Nephron progenitor cell (in vitro differentiated cells): ENCODE results near the gene LYPD4.

Experiments
- DNase-seq: peaks from one replicate; pipeline ENCODE4 v3.0.0; 2021
- H3K27ac Mint-ChIP-seq: 2 replicates; pipeline ENCODE4 v1.8.0; 2021; ENCODE audit warnings: mild to moderate bottlenecking, moderate library complexity, mixed read lengths
- H3K27me3 Mint-ChIP-seq: 2 replicates; pipeline ENCODE4 v1.8.0; 2021; ENCODE audit warnings: mild to moderate bottlenecking, low read depth, mixed read lengths; ENCODE audit not compliant: poor library complexity
- H3K36me3 Mint-ChIP-seq: 2 replicates; pipeline ENCODE4 v1.8.0; 2021; ENCODE audit warnings: low read depth, mixed read lengths
- H3K4me1 Mint-ChIP-seq: 2 replicates; pipeline ENCODE4 v1.8.0; 2021; ENCODE audit warnings: mixed read lengths
- H3K4me3 Mint-ChIP-seq: 2 replicates; pipeline ENCODE4 v1.8.0; 2021; ENCODE audit warnings: mild to moderate bottlenecking, moderate library complexity, mixed read lengths
- H3K9me3 Mint-ChIP-seq: 2 replicates; pipeline ENCODE4 v1.8.0; 2021; ENCODE audit warnings: mild to moderate bottlenecking, moderate library complexity, mixed read lengths
- TF ChIP-seq, protein P1 (sequence below): fragments of 200-600 bp; sonication (generic); IDR thresholded peaks from 2 replicates; pipeline ENCODE4 v1.5.0; 2021; ENCODE audit warnings: antibody characterized with exemption

The LYPD4 gene

DNA sequence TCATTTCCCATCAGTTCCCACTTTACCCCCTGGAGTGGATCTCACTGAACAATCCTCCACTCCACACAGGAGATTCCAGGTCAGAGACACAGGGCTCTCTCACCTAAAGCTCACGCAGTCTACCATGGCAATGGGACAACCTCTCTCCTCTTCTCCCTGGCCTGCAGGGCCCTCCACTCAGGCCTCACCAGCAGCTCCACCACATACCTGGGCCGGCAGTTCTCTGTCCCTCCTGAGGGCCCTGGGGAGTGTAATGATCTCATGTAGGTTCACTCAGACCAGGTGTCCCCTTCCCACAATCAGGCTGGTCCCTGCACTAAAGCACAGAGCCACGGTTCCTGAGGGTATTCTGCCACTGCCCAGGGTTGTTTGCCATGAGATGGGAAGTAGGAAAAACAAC, 32.5 kb downstream of the LYPD4 start:
- TF ChIP-seq, protein P1, sequence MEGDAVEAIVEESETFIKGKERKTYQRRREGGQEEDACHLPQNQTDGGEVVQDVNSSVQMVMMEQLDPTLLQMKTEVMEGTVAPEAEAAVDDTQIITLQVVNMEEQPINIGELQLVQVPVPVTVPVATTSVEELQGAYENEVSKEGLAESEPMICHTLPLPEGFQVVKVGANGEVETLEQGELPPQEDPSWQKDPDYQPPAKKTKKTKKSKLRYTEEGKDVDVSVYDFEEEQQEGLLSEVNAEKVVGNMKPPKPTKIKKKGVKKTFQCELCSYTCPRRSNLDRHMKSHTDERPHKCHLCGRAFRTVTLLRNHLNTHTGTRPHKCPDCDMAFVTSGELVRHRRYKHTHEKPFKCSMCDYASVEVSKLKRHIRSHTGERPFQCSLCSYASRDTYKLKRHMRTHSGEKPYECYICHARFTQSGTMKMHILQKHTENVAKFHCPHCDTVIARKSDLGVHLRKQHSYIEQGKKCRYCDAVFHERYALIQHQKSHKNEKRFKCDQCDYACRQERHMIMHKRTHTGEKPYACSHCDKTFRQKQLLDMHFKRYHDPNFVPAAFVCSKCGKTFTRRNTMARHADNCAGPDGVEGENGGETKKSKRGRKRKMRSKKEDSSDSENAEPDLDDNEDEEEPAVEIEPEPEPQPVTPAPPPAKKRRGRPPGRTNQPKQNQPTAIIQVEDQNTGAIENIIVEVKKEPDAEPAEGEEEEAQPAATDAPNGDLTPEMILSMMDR = no peak
- Mint-ChIP-seq H3K9me3 (peaks cover 65% of the 10 kb centered on the region), H3K4me3 (no peak overlapping the region), H3K36me3 (no peaks in the 10 kb centered on the region), H3K4me1 (no peaks in the 10 kb centered on the region), H3K27ac (no peak overlapping the region), H3K27me3 (peaks cover 3% of the 10 kb centered on the region)
- DNase-seq = no peak

DNA sequence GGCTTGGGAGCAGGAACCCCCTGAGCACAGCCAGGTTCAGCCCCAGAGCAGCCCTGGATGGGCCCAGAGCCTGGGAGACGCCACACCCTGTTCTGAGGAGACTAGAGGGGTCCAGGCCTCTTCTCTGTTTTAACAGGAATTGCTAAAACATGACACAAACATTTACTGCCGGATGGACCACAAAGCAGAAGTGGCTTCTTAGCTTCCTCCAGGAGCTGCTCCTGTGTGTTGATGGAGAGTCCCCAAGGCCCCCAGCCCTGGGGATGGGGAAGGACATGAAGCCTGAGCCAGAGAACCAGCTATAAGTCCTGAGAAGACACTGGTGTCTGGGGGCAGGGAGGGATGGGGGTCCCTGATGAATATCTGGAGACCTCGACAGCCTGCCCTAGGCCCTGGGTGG, 33.4 kb downstream of the LYPD4 start:
- Mint-ChIP-seq H3K27me3 (peaks cover 3% of the 10 kb centered on the region), H3K27ac (no peak overlapping the region), H3K4me3 (no peak overlapping the region), H3K9me3 (peaks cover 70% of the 10 kb centered on the region), H3K4me1 (no peaks in the 10 kb centered on the region), H3K36me3 (no peaks in the 10 kb centered on the region)
- no peak for DNase-seq
- TF ChIP-seq, protein P1 = no peak

DNA sequence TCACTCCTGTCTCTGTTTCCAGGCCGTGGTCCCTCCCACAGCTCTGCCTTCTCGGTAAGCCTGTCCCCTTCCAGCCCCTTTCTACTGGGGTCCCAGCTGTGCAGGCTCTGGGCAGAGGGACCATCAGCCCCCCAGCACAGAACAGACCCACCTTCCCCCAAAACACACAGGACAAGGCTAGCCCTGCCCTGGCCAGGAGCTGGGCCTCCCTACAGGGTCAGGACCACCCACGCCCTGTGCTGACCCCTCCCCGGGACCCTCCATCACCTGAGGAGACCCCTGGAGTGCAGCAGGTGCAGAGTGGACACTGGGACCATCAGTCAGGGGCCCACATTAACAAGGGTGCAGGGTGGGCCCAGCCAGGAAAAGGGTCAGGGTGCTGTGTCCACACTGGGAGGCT, 34.2 kb downstream of the LYPD4 start:
- Mint-ChIP-seq H3K9me3 (peaks cover 72% of the 10 kb centered on the region), H3K27ac (no peak overlapping the region), H3K4me3 (no peak overlapping the region), H3K4me1 (no peaks in the 10 kb centered on the region), H3K36me3 (no peaks in the 10 kb centered on the region), H3K27me3 (peaks cover 3% of the 10 kb centered on the region)
- TF ChIP-seq, protein P1 = no peak
- no peak for DNase-seq

DNA sequence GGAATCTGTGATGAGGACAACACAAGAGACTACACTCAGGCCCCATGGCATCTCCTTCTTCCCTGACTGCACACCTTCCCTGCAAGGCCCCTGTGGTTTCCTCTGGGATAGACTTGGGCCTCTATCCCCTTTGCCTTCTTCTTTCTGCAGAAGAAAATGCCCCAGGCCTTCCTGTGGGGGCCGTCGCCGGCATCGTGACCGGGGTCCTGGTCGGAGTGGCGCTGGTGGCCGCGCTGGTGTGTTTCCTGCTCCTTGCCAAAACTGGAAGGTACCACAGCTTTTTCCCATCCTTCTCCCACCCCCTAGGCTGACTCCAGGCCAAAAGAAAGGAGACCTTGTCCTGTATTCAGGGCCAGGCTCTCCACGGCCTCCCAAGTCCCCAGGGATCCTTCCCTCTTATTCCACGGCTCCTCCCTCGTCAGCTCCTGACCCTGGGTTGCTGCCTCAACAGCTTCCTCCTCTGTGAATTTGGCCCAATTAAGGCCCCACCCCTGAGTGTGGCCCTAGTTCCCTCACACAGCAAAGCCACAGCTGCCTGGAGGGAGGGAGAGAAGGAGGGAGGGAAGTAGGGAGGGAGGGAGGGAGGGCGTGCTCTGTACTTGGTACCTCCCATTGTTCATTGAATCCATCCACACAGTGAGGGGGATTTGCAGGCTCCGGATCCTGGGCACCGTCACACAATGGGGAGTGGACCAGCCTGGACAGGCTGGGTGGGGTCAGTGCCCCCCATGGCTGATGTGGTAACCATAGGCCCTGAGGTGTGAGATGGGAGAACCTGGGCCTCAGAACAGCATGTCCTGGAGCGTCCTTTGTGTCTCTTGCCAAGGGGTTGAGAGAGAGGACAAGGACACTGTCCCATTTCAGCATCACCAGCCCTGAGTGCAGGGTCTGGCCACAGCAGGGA, 35.6 kb downstream of the LYPD4 start:
- H3K27ac Mint-ChIP-seq = no peak overlapping the region
- no peak overlapping the region for H3K4me3 Mint-ChIP-seq
- TF ChIP-seq, protein P1 = no peak
- peaks cover 3% of the 10 kb centered on the region for H3K27me3 Mint-ChIP-seq
- H3K9me3 Mint-ChIP-seq = peaks cover 73% of the 10 kb centered on the region
- no peak for DNase-seq
- no peaks in the 10 kb centered on the region for H3K4me1 Mint-ChIP-seq
- H3K36me3 Mint-ChIP-seq = no peaks in the 10 kb centered on the region

DNA sequence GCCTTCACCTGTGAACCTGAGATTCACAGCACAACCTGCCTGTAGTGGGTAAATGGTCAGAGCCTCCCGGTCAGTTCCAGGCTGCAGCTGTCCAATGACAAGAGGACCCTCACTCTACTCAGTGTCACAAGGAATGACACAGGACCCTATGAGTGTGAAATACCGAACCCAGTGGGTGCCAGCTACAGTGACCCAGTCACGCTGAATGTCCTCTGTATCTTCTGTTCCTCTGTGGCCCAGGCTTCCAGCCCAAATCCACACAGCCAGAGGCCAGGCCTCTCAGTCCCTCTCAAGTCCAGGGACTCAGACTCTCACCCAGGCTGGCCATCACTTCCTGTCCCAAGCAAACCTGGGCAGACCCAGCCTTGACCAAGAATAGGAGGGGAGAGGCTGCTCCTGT, 37.3 kb downstream of the LYPD4 start:
- no peaks in the 10 kb centered on the region for H3K4me1 Mint-ChIP-seq
- H3K27me3 Mint-ChIP-seq = peaks cover 8% of the 10 kb centered on the region
- DNase-seq = no peak
- TF ChIP-seq, protein P1 = no peak
- H3K4me3 Mint-ChIP-seq = no peak overlapping the region
- H3K36me3 Mint-ChIP-seq = no peaks in the 10 kb centered on the region
- H3K9me3 Mint-ChIP-seq = peaks cover 75% of the 10 kb centered on the region
- no peak overlapping the region for H3K27ac Mint-ChIP-seq

DNA sequence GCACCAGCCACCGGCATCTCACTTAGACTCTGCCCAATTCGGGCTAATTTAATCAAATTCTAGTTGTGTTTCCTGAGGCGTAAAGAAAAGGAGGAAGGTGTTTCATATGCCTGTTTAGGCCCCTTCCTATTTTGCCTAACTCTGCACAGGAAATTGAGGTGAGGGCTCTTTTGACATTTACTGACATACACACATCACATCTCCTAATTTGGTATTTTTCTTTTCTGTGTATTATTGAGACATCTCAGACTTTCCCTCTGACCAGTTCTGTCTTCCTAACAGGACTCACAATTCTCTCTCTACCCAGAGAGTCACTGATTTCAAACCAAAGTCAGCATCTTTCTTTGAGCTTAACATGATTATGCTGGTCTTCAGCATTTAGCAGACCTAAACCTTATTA, 40.1 kb downstream of the LYPD4 start:
- H3K36me3 Mint-ChIP-seq = no peaks in the 10 kb centered on the region
- no peak for DNase-seq
- TF ChIP-seq, protein P1 = no peak
- H3K4me3 Mint-ChIP-seq = no peak overlapping the region
- H3K4me1 Mint-ChIP-seq = peaks cover 3% of the 10 kb centered on the region
- no peak overlapping the region for H3K27ac Mint-ChIP-seq
- H3K27me3 Mint-ChIP-seq = peaks cover 11% of the 10 kb centered on the region
- H3K9me3 Mint-ChIP-seq = peaks cover 77% of the 10 kb centered on the region
